Astrocyte (in vitro differentiated cells and primary cell): ENCODE results near the gene DEFB123.

Source experiments
- EZH2 ChIP-seq: IDR thresholded peaks from 2 replicates; pipeline ENCODE4 v1.6.1; 2012; ENCODE audit warnings: mild to moderate bottlenecking, low read length, inconsistent platforms; ENCODE audit not compliant: insufficient read depth
- TF ChIP-seq, protein P1 (sequence below): IDR thresholded peaks from 2 replicates; pipeline ENCODE4 v1.5.1; 2011; ENCODE audit warnings: low read depth, mild to moderate bottlenecking, inconsistent platforms, low read length, moderate library complexity; ENCODE audit not compliant: insufficient read depth

DNA sequence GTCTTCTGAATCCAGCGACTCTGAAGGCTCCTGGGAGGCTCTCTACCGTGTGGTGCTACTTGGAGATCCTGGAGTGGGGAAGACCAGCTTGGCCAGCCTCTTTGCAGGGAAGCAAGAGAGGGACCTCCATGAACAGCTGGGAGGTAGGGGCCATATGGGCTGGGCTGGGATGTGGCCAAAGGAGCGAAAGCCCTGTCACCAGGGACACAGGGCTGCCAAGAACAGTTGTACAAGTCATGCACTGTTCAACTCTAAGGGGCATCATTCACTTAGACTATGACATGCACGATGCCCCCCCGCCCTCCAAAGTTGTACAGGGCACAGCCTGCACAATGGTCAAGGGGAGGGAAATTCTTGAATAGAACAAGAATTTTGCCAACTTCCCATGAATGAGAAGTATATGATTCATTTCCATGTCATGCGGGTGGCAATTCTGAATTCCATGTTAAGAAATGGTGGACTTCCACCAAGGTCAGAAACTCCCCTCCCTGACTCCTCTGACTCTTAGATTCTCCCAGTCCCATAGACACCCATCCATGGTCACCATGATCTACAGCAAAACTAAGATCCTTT is 36.3 kb downstream of the DEFB123 start:
- TF ChIP-seq, protein P1, sequence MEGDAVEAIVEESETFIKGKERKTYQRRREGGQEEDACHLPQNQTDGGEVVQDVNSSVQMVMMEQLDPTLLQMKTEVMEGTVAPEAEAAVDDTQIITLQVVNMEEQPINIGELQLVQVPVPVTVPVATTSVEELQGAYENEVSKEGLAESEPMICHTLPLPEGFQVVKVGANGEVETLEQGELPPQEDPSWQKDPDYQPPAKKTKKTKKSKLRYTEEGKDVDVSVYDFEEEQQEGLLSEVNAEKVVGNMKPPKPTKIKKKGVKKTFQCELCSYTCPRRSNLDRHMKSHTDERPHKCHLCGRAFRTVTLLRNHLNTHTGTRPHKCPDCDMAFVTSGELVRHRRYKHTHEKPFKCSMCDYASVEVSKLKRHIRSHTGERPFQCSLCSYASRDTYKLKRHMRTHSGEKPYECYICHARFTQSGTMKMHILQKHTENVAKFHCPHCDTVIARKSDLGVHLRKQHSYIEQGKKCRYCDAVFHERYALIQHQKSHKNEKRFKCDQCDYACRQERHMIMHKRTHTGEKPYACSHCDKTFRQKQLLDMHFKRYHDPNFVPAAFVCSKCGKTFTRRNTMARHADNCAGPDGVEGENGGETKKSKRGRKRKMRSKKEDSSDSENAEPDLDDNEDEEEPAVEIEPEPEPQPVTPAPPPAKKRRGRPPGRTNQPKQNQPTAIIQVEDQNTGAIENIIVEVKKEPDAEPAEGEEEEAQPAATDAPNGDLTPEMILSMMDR, result no peak
- no peak for TF ChIP-seq EZH2
